GM18505 (cell line): ENCODE data around the gene PLEK.
"Not testable (repeated sequence)": the region's sequence is repeated elsewhere in the genome, so short reads cannot be mapped to it uniquely, and the experiment has no call there.

Source experiments
- ATAC-seq: cut with Tn5 transposase; IDR thresholded peaks from one replicate; pipeline ENCODE4 v1.9.1; 2021; ENCODE audit not compliant: unreplicated experiment
- POLR2A ChIP-seq: IDR thresholded peaks from 4 replicates; pipeline ENCODE4 v1.6.1; 2011; ENCODE audit warnings: borderline replicate concordance; ENCODE audit not compliant: insufficient read depth, insufficient read length; ENCODE audit errors: extremely low read depth

Gene PLEK

GRCh38 chr2:68436270-68436669 lies 71.2 kb downstream of the PLEK start:
- ATAC-seq = no peak
- no peak for TF ChIP-seq POLR2A

GRCh38 chr2:68438455-68439303 lies 73.6 kb downstream of the PLEK start:
- TF ChIP-seq POLR2A = no peak
- ATAC-seq = no peak

DNA sequence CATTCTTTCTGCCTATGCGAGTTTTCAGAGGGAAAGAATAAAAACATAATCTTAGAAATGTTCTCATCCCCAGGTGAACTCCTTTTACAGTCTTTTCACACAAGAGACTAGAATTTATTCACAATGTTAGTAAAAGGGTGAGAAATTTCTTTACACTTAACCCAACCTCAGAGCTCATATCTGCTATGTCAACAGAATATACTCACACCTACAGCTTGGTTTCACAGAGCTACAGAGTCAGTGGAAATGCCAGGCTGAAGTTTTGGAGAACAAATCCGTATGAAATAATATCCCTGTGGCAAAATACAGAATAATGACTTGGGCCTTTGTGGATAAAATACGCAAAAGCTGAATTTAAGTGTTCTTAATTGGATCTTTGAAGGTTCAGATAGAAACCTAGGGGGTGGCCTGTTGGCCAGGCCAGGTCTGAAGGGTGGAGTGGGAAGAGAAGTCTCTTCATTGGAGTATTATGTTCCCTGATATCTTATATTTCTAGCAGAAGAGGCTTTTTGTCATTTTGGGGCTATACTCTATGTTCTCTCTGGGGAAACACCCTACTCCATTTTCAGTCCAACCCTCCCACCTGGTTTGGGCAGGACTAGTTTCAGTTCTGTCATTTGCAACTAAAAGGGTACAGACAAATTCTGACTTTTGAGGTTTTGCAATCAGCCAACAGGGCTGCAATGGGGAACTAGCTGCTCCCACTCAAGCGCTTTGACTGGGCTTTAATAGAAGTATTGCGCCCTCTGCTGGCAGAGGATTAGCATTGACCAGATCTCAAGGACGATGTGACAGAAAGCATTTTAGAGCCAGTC lies 76.3 kb downstream of the PLEK start:
- ATAC-seq = peak; percentile 96
- no peak for TF ChIP-seq POLR2A

GRCh38 chr2:68441994-68442322 lies 76.9 kb downstream of the PLEK start:
- ATAC-seq = no peak
- no peak for TF ChIP-seq POLR2A

DNA sequence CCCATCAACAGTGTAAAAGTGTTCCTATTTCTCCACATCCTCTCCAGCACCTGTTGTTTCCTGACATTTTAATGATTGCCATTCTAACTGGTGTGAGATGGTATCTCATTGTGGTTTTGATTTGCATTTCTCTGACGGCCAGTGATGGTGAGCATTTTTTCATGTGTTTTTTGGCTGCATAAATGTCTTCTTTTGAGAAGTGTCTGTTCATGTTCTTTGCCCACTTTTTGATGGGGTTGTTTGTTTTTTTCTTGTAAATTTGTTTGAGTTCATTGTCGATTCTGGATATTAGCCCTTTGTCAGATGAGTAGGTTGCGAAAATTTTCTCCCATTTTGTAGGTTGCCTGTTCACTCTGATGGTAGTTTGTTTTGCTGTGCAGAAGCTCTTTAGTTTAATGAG lies 81.3 kb downstream of the PLEK start:
- ATAC-seq = not testable (repeated sequence)
